Measurements from ENCODE around the gene ZNF460. TPM values are rescaled to one million over a fixed set of nuclear protein-coding genes. Genes with fewer than 3 reads are reported as not detected.

The ZNF460 gene
- total RNA-seq, 1 experiment from 2014 or later = 62.9 TPM

DNA sequence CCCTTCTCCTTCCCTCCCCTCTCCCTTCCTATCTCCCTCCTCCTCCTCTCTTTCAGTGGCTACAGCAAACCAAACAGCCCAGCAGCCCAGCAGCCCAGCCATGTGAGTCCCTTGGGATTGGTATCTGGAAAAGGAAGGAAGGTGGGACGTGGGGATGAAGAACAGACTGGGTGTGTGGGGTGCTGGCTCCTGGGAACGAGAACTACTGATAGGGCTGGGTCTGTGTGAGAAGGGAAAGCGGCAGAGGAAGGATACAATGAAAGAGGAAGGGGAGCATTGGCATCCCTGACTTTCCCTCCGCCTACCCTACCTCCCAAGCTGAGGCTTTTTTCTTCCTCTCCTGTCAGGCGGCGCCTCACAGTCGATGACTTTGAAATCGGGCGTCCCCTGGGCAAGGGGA, 48.6 kb upstream of the ZNF460 start:
- TF ChIP-seq, protein P1, sequence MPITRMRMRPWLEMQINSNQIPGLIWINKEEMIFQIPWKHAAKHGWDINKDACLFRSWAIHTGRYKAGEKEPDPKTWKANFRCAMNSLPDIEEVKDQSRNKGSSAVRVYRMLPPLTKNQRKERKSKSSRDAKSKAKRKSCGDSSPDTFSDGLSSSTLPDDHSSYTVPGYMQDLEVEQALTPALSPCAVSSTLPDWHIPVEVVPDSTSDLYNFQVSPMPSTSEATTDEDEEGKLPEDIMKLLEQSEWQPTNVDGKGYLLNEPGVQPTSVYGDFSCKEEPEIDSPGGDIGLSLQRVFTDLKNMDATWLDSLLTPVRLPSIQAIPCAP (CRISPR knock-in tag; IDR thresholded peaks at IDR 0.05) = no peak
- TF ChIP-seq NFE2L1 (CRISPR knock-in tag; IDR thresholded peaks at IDR 0.05) (no peak), JUN (CRISPR knock-in tag; IDR thresholded peaks at IDR 0.05) (no peak), OVOL2 (CRISPR knock-in tag; IDR thresholded peaks at IDR 0.05; ENCODE audit: borderline replicate concordance) (no peak)
- peaks cover 4% of the 10 kb centered on the region; the same call in 1 of the 2 replicates for H3K4me1 Mint-ChIP-seq
- no peak overlapping the region for H3K27ac Mint-ChIP-seq
- ChIA-PET POLR2A (interaction anchor here (1.0 kb wide), 1 partner anchor 9 kb away, joined by 3 read pairs; no protein-coding TSS in a partner anchor), CTCF (interaction anchor here (1.1 kb wide), 1 partner anchor 32 kb away, joined by 3 read pairs; no protein-coding TSS in a partner anchor)
- ATAC-seq (peak; percentile 41), DNase-seq (ENCODE audit: low spot score) (no peak)
- peaks cover 9% of the 10 kb centered on the region for H3K27me3 Mint-ChIP-seq (ENCODE audit: low read depth)
- no peaks in the 10 kb centered on the region for H3K36me3 Mint-ChIP-seq
- H3K9me3 Mint-ChIP-seq = no peaks in the 10 kb centered on the region
- peak overlapping the region; percentile 57 for H3K4me3 Mint-ChIP-seq

DNA sequence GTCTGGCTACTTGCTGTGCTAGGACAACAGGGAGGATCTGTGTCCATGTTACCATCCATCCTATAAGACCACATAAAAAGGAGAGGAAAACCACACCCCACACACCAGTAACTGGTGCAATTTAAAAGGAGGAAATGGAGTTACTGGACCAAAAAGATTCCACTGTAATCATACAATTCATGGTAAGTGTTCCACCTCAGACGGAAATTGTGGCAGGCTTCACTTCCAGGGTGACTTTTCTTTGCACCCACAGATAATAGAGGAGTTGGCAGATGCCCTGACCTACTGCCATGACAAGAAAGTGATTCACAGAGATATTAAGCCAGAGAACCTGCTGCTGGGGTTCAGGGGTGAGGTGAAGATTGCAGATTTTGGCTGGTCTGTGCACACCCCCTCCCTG, 47.1 kb upstream of the ZNF460 start:
- no peak overlapping the region for H3K27ac Mint-ChIP-seq
- H3K9me3 Mint-ChIP-seq = no peaks in the 10 kb centered on the region
- no peak overlapping the region for H3K4me3 Mint-ChIP-seq
- H3K4me1 Mint-ChIP-seq = peaks cover 4% of the 10 kb centered on the region; the same call in 1 of the 2 replicates
- peaks cover 9% of the 10 kb centered on the region for H3K27me3 Mint-ChIP-seq (ENCODE audit: low read depth)
- DNase-seq (ENCODE audit: low spot score) = no peak
- ATAC-seq = no peak
- POLR2A ChIA-PET = no interaction called here
- no peaks in the 10 kb centered on the region for H3K36me3 Mint-ChIP-seq
- TF ChIP-seq ATF1 (CRISPR knock-in tag; IDR thresholded peaks at IDR 0.05) = no peak
- TF ChIP-seq, protein P2, sequence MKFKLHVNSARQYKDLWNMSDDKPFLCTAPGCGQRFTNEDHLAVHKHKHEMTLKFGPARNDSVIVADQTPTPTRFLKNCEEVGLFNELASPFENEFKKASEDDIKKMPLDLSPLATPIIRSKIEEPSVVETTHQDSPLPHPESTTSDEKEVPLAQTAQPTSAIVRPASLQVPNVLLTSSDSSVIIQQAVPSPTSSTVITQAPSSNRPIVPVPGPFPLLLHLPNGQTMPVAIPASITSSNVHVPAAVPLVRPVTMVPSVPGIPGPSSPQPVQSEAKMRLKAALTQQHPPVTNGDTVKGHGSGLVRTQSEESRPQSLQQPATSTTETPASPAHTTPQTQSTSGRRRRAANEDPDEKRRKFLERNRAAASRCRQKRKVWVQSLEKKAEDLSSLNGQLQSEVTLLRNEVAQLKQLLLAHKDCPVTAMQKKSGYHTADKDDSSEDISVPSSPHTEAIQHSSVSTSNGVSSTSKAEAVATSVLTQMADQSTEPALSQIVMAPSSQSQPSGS (CRISPR knock-in tag; IDR thresholded peaks at IDR 0.05; ENCODE audit: borderline replicate concordance, low read depth) = no peak
- TF ChIP-seq, protein P3, sequence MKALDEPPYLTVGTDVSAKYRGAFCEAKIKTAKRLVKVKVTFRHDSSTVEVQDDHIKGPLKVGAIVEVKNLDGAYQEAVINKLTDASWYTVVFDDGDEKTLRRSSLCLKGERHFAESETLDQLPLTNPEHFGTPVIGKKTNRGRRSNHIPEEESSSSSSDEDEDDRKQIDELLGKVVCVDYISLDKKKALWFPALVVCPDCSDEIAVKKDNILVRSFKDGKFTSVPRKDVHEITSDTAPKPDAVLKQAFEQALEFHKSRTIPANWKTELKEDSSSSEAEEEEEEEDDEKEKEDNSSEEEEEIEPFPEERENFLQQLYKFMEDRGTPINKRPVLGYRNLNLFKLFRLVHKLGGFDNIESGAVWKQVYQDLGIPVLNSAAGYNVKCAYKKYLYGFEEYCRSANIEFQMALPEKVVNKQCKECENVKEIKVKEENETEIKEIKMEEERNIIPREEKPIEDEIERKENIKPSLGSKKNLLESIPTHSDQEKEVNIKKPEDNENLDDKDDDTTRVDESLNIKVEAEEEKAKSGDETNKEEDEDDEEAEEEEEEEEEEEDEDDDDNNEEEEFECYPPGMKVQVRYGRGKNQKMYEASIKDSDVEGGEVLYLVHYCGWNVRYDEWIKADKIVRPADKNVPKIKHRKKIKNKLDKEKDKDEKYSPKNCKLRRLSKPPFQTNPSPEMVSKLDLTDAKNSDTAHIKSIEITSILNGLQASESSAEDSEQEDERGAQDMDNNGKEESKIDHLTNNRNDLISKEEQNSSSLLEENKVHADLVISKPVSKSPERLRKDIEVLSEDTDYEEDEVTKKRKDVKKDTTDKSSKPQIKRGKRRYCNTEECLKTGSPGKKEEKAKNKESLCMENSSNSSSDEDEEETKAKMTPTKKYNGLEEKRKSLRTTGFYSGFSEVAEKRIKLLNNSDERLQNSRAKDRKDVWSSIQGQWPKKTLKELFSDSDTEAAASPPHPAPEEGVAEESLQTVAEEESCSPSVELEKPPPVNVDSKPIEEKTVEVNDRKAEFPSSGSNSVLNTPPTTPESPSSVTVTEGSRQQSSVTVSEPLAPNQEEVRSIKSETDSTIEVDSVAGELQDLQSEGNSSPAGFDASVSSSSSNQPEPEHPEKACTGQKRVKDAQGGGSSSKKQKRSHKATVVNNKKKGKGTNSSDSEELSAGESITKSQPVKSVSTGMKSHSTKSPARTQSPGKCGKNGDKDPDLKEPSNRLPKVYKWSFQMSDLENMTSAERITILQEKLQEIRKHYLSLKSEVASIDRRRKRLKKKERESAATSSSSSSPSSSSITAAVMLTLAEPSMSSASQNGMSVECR (CRISPR knock-in tag; IDR thresholded peaks at IDR 0.05; ENCODE audit: borderline replicate concordance) = no peak
- no peak for TF ChIP-seq MXD4 (CRISPR knock-in tag; IDR thresholded peaks at IDR 0.05; ENCODE audit: borderline replicate concordance)
- TF ChIP-seq, protein P4, sequence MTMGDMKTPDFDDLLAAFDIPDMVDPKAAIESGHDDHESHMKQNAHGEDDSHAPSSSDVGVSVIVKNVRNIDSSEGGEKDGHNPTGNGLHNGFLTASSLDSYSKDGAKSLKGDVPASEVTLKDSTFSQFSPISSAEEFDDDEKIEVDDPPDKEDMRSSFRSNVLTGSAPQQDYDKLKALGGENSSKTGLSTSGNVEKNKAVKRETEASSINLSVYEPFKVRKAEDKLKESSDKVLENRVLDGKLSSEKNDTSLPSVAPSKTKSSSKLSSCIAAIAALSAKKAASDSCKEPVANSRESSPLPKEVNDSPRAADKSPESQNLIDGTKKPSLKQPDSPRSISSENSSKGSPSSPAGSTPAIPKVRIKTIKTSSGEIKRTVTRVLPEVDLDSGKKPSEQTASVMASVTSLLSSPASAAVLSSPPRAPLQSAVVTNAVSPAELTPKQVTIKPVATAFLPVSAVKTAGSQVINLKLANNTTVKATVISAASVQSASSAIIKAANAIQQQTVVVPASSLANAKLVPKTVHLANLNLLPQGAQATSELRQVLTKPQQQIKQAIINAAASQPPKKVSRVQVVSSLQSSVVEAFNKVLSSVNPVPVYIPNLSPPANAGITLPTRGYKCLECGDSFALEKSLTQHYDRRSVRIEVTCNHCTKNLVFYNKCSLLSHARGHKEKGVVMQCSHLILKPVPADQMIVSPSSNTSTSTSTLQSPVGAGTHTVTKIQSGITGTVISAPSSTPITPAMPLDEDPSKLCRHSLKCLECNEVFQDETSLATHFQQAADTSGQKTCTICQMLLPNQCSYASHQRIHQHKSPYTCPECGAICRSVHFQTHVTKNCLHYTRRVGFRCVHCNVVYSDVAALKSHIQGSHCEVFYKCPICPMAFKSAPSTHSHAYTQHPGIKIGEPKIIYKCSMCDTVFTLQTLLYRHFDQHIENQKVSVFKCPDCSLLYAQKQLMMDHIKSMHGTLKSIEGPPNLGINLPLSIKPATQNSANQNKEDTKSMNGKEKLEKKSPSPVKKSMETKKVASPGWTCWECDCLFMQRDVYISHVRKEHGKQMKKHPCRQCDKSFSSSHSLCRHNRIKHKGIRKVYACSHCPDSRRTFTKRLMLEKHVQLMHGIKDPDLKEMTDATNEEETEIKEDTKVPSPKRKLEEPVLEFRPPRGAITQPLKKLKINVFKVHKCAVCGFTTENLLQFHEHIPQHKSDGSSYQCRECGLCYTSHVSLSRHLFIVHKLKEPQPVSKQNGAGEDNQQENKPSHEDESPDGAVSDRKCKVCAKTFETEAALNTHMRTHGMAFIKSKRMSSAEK (CRISPR knock-in tag; IDR thresholded peaks at IDR 0.05; ENCODE audit: borderline replicate concordance) = no peak
- TF ChIP-seq, protein P5, sequence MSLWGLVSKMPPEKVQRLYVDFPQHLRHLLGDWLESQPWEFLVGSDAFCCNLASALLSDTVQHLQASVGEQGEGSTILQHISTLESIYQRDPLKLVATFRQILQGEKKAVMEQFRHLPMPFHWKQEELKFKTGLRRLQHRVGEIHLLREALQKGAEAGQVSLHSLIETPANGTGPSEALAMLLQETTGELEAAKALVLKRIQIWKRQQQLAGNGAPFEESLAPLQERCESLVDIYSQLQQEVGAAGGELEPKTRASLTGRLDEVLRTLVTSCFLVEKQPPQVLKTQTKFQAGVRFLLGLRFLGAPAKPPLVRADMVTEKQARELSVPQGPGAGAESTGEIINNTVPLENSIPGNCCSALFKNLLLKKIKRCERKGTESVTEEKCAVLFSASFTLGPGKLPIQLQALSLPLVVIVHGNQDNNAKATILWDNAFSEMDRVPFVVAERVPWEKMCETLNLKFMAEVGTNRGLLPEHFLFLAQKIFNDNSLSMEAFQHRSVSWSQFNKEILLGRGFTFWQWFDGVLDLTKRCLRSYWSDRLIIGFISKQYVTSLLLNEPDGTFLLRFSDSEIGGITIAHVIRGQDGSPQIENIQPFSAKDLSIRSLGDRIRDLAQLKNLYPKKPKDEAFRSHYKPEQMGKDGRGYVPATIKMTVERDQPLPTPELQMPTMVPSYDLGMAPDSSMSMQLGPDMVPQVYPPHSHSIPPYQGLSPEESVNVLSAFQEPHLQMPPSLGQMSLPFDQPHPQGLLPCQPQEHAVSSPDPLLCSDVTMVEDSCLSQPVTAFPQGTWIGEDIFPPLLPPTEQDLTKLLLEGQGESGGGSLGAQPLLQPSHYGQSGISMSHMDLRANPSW (CRISPR knock-in tag; conservative IDR thresholded peaks at IDR 0.05; ENCODE audit: low read depth) = no peak
- no peak for TF ChIP-seq ZNF317 (CRISPR knock-in tag; IDR thresholded peaks at IDR 0.05; ENCODE audit: borderline replicate concordance, low read depth)
- no peak for TF ChIP-seq NFE2L1 (CRISPR knock-in tag; IDR thresholded peaks at IDR 0.05)
- TF ChIP-seq, protein P6, sequence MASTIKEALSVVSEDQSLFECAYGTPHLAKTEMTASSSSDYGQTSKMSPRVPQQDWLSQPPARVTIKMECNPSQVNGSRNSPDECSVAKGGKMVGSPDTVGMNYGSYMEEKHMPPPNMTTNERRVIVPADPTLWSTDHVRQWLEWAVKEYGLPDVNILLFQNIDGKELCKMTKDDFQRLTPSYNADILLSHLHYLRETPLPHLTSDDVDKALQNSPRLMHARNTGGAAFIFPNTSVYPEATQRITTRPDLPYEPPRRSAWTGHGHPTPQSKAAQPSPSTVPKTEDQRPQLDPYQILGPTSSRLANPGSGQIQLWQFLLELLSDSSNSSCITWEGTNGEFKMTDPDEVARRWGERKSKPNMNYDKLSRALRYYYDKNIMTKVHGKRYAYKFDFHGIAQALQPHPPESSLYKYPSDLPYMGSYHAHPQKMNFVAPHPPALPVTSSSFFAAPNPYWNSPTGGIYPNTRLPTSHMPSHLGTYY (CRISPR knock-in tag; IDR thresholded peaks at IDR 0.05) = no peak
- CTCF ChIA-PET = no interaction called here

Data from WTC11 (cell line).